Putamen (tissue), 1 donor: ENCODE data around the gene PTPRD.
A peak's percentile ranks its signal among the peaks of the same experiment; 100 is the strongest.
"Not testable (repeated sequence)": the region's sequence is repeated elsewhere in the genome, so short reads cannot be mapped to it uniquely, and the experiment has no call there.

Source experiments
- DNase-seq: peaks from one replicate; pipeline ENCODE4 v3.0.0-alpha.2; 2016; ENCODE audit warnings: low spot score

PTPRD gene

GRCh38 chr9:9004810-9005209 is 1608.0 kb downstream of the PTPRD start:
- peak; percentile 5 for DNase-seq

- DNase-seq, result peak; percentile 77
Measured at GRCh38 chr9:9002826-9003583, 1609.8 kb downstream of the PTPRD start.

GRCh38 chr9:8980496-8981013 is 1632.2 kb downstream of the PTPRD start:
- no peak for DNase-seq

GRCh38 chr9:8978334-8978733 is 1634.5 kb downstream of the PTPRD start:
- no peak for DNase-seq

GRCh38 chr9:8968350-8968749 is 1644.5 kb downstream of the PTPRD start:
- DNase-seq, result not testable (repeated sequence)

GRCh38 chr9:8963885-8964284 is 1648.9 kb downstream of the PTPRD start:
- DNase-seq, result no peak

GRCh38 chr9:8962084-8962483 is 1650.7 kb downstream of the PTPRD start:
- no peak for DNase-seq

- DNase-seq, result no peak
Measured at GRCh38 chr9:8961186-8961851, 1651.5 kb downstream of the PTPRD start.

GRCh38 chr9:8960254-8960653 is 1652.5 kb downstream of the PTPRD start:
- DNase-seq, result no peak

- no peak for DNase-seq
Measured at GRCh38 chr9:8958358-8958757, 1654.4 kb downstream of the PTPRD start.

GRCh38 chr9:8955315-8955714 is 1657.5 kb downstream of the PTPRD start:
- no peak for DNase-seq

GRCh38 chr9:8946461-8946860 is 1666.3 kb downstream of the PTPRD start:
- no peak for DNase-seq

GRCh38 chr9:8943392-8943791 is 1669.4 kb downstream of the PTPRD start:
- DNase-seq, result no peak

- DNase-seq, result no peak
Measured at GRCh38 chr9:8940650-8941049, 1672.2 kb downstream of the PTPRD start.

- no peak for DNase-seq
Measured at GRCh38 chr9:8926461-8926860, 1686.3 kb downstream of the PTPRD start.

GRCh38 chr9:8924562-8924961 is 1688.2 kb downstream of the PTPRD start:
- DNase-seq, result no peak

- DNase-seq, result not testable (repeated sequence)
Measured at GRCh38 chr9:8920478-8921183, 1692.2 kb downstream of the PTPRD start.

- no peak for DNase-seq
Measured at GRCh38 chr9:8917956-8918739, 1694.7 kb downstream of the PTPRD start.

- peak; percentile 52 for DNase-seq
Measured at GRCh38 chr9:8916771-8917170, 1696.0 kb downstream of the PTPRD start.

GRCh38 chr9:8907868-8908267 is 1704.9 kb downstream of the PTPRD start:
- DNase-seq, result no peak

GRCh38 chr9:8905731-8906130 is 1707.1 kb downstream of the PTPRD start:
- no peak for DNase-seq
